A673 (cell line): Measurements from ENCODE around the gene USP14. TPM values are rescaled to one million over a fixed set of nuclear protein-coding genes. Genes with fewer than 3 reads are reported as not detected.

ENCODE experiments used
- BruUV-seq: library from RNA; stranded (reverse); fragments of 400-500 nt; replicated peaks from 2 replicates; lab custom pipeline; 2021; lab: Mats Ljungman, UMichigan
- CTCF ChIA-PET: fragments of 300-600 bp; sonication (Branson Sonifier 250); formaldehyde crosslinking; loops from one replicate; lab custom pipeline; 2022; ENCODE audit warnings: antibody characterized with exemption; lab: Charles Lee
- POLR2A ChIA-PET: fragments of 300-600 bp; sonication (Branson Sonifier 250); formaldehyde crosslinking; loops from one replicate; lab custom pipeline; 2022; ENCODE audit warnings: antibody characterized with exemption; ENCODE audit not compliant: low non-redundant PET; lab: Charles Lee
- DNase-seq: peaks from one replicate; pipeline ENCODE4 v3.0.0-alpha.2; 2015; ENCODE audit warnings: low spot score
- H3K27ac ChIP-seq: fragments of 200-600 bp; sonication (generic); 2 replicates; pipeline ENCODE4 v1.5.1; 2016; ENCODE audit warnings: mixed run types, low read depth, mild to moderate bottlenecking, mixed read lengths, antibody characterized with exemption, low read length; ENCODE audit not compliant: poor library complexity, severe bottlenecking
- H3K27me3 ChIP-seq: fragments of 200-600 bp; sonication (generic); replicated peaks from 2 replicates; pipeline ENCODE4 v1.6.1; 2017; ENCODE audit warnings: mixed run types, low read depth, mild to moderate bottlenecking, mixed read lengths, antibody characterized with exemption, low read length; ENCODE audit not compliant: insufficient read depth, poor library complexity
- H3K36me3 ChIP-seq: fragments of 200-600 bp; sonication (generic); 2 replicates; pipeline ENCODE4 v1.6.1; 2016; ENCODE audit warnings: mixed run types, mild to moderate bottlenecking, mixed read lengths, antibody characterized with exemption, low read length; ENCODE audit not compliant: insufficient read depth, poor library complexity, severe bottlenecking
- H3K4me1 ChIP-seq: fragments of 200-600 bp; sonication (generic); 2 replicates; pipeline ENCODE4 v1.6.1; 2017; ENCODE audit warnings: mixed run types, mild to moderate bottlenecking, mixed read lengths, antibody characterized with exemption, low read length; ENCODE audit not compliant: insufficient read depth, poor library complexity, severe bottlenecking
- H3K4me3 ChIP-seq: fragments of 200-600 bp; sonication (generic); 2 replicates; pipeline ENCODE4 v1.5.1; 2016; ENCODE audit warnings: low read depth, mixed run types, mild to moderate bottlenecking, mixed read lengths, low read length; ENCODE audit not compliant: poor library complexity, severe bottlenecking
- H3K9me3 ChIP-seq: fragments of 200-600 bp; sonication (generic); 2 replicates; pipeline ENCODE4 v1.6.1; 2016; ENCODE audit warnings: mixed run types, low read depth, mild to moderate bottlenecking, mixed read lengths, antibody characterized with exemption, low read length; ENCODE audit not compliant: poor library complexity, severe bottlenecking
- CTCF ChIP-seq: fragments of 300-800, 200-600 bp; sonication (generic); conservative IDR thresholded peaks from 2 replicates; pipeline ENCODE4 v1.5.1; 2017; ENCODE audit warnings: low read depth, mild to moderate bottlenecking, antibody characterized with exemption, low read length, moderate library complexity, mixed read lengths
- EZH2 ChIP-seq: fragments of 200-600 bp; sonication (generic); IDR thresholded peaks from 2 replicates; pipeline ENCODE4 v1.6.1; 2017; ENCODE audit warnings: borderline replicate concordance, low read depth, mild to moderate bottlenecking, mixed read lengths, antibody characterized with exemption, low read length; ENCODE audit not compliant: poor library complexity, severe bottlenecking
- intact Hi-C: fragments of 100-400 bp; cut with micrococcal nuclease; formaldehyde crosslinking; loops from one replicate; pipeline ENCODE4 v1.10.0; 2022; ENCODE audit not compliant: unreplicated experiment
- total RNA-seq: library from RNA; stranded (reverse); gene quantifications from 2 replicates; pipeline ENCODE4 v1.2.3, GENCODE V29; 2021

USP14 gene
- total RNA-seq, 1 experiment from 2014 or later: 148 TPM

GRCh38 chr18:240175-240574 lies 81.8 kb downstream of the USP14 start:
- no peak for DNase-seq
- ChIA-PET CTCF (no interaction called here), POLR2A (no interaction called here)
- Histone ChIP-seq H3K27me3 (no peaks in the 10 kb centered on the region), H3K27ac (no peak overlapping the region), H3K4me3 (no peak overlapping the region), H3K4me1 (no peaks in the 10 kb centered on the region), H3K36me3 (peaks cover 25% of the 10 kb centered on the region), H3K9me3 (no peaks in the 10 kb centered on the region)
- no peak for TF ChIP-seq CTCF
- no peak for TF ChIP-seq EZH2
- intact Hi-C loops: no loop called here
- no TSS peak for BruUV-seq

GRCh38 chr18:245282-245847 lies 87.0 kb downstream of the USP14 start:
- H3K36me3 ChIP-seq: peaks cover 54% of the 10 kb centered on the region
- H3K4me3 ChIP-seq: no peak overlapping the region
- ChIA-PET CTCF (no interaction called here), POLR2A (no interaction called here)
- DNase-seq: no peak
- H3K9me3 ChIP-seq: no peaks in the 10 kb centered on the region
- intact Hi-C loops: no loop called here
- no peak for TF ChIP-seq CTCF
- no peak for TF ChIP-seq EZH2
- no peak overlapping the region for H3K27ac ChIP-seq
- no TSS peak for BruUV-seq
- H3K27me3 ChIP-seq: no peaks in the 10 kb centered on the region
- H3K4me1 ChIP-seq: no peaks in the 10 kb centered on the region

- H3K4me3 ChIP-seq: no peak overlapping the region
- H3K36me3 ChIP-seq: peaks cover 78% of the 10 kb centered on the region
- ChIA-PET POLR2A (no interaction called here), CTCF (no interaction called here)
- no TSS peak for BruUV-seq
- no peak for TF ChIP-seq EZH2
- no peak for TF ChIP-seq CTCF
- intact Hi-C loops: no loop called here
- H3K9me3 ChIP-seq: no peaks in the 10 kb centered on the region
- no peaks in the 10 kb centered on the region for H3K27me3 ChIP-seq
- no peak overlapping the region for H3K27ac ChIP-seq
- DNase-seq: no peak
- no peaks in the 10 kb centered on the region for H3K4me1 ChIP-seq
Measured at GRCh38 chr18:248053-248452, 89.7 kb downstream of the USP14 start.
